Esophagus muscularis mucosa (tissue), 4 donors: ENCODE measurements around the gene SLC44A4.

Source experiments
- EP300 ChIP-seq: sonication (generic); formaldehyde crosslinking; IDR thresholded peaks from one replicate; pipeline ENCODE4 v1.6.1; 2017; ENCODE audit warnings: antibody characterized with exemption
- POLR2A ChIP-seq: fragments of 450-650 bp; IDR thresholded peaks from one replicate; pipeline ENCODE4 v1.6.1; 2017; ENCODE audit warnings: antibody characterized with exemption, moderate library complexity, mild to moderate bottlenecking, low read depth
- POLR2AphosphoS5 ChIP-seq, 2 donors: sonication (generic); formaldehyde crosslinking; IDR thresholded peaks; one replicate each; pipeline ENCODE4 v1.6.1; 2017; ENCODE audit warnings: antibody characterized with exemption in 2 of 2
- TF ChIP-seq, protein P1 (sequence below), 3 experiments: fragments of 200-600 bp in 2 of 3; fragments of 450-650 bp in 1 of 3; sonication (generic) in 2 of 3; IDR thresholded peaks; one replicate each; pipeline ENCODE4 v1.5.1; 2017 to 2019; ENCODE audit warnings: antibody characterized with exemption in 3 of 3, mild to moderate bottlenecking in 2 of 3, moderate library complexity in 1 of 3

GRCh38 chr6:31837369-31838113, 41.3 kb downstream of the SLC44A4 start:
- TF ChIP-seq, protein P1, sequence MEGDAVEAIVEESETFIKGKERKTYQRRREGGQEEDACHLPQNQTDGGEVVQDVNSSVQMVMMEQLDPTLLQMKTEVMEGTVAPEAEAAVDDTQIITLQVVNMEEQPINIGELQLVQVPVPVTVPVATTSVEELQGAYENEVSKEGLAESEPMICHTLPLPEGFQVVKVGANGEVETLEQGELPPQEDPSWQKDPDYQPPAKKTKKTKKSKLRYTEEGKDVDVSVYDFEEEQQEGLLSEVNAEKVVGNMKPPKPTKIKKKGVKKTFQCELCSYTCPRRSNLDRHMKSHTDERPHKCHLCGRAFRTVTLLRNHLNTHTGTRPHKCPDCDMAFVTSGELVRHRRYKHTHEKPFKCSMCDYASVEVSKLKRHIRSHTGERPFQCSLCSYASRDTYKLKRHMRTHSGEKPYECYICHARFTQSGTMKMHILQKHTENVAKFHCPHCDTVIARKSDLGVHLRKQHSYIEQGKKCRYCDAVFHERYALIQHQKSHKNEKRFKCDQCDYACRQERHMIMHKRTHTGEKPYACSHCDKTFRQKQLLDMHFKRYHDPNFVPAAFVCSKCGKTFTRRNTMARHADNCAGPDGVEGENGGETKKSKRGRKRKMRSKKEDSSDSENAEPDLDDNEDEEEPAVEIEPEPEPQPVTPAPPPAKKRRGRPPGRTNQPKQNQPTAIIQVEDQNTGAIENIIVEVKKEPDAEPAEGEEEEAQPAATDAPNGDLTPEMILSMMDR (IDR thresholded peaks at IDR 0.05): no peak
- TF ChIP-seq POLR2A: no peak
- no peak for TF ChIP-seq POLR2AphosphoS5 (IDR thresholded peaks at IDR 0.05)
- TF ChIP-seq EP300: no peak
